Activated B cell treated with CpG ODN at 0.5 μM for 24 hours (primary cell): ENCODE measurements around the gene PYURF. TPM values are rescaled to one million over a fixed set of nuclear protein-coding genes. Genes with fewer than 3 reads are reported as not detected.
"Not testable (repeated sequence)": the region's sequence is repeated elsewhere in the genome, so short reads cannot be mapped to it uniquely, and the experiment has no call there.

Experiments used
- ATAC-seq: fragments of 200-7000 bp; cut with Tn5 transposase; one replicate; pipeline ENCODE4 v1.10.0; 2021; ENCODE audit warnings: low read depth, mild to moderate bottlenecking, moderate library complexity
- CTCF ChIA-PET: fragments of 350-600 bp; sonication (Branson Sonifier 250); formaldehyde crosslinking; loops from one replicate; lab custom pipeline; 2021; ENCODE audit warnings: antibody characterized with exemption; lab: Charles Lee
- POLR2A ChIA-PET: fragments of 350-600 bp; sonication (Branson Sonifier 250); formaldehyde crosslinking; loops from one replicate; lab custom pipeline; 2021; ENCODE audit warnings: antibody characterized with exemption; lab: Charles Lee
- DNase-seq: peaks from one replicate; pipeline ENCODE4 v3.0.0; 2022
- H3K27ac Mint-ChIP-seq: one replicate; pipeline ENCODE4 v1.8.0; 2020; ENCODE audit warnings: mixed read lengths
- H3K27me3 Mint-ChIP-seq: one replicate; pipeline ENCODE4 v1.8.0; 2021; ENCODE audit warnings: mixed read lengths
- H3K36me3 Mint-ChIP-seq: one replicate; pipeline ENCODE4 v1.8.0; 2021; ENCODE audit warnings: low read depth, mixed read lengths
- H3K4me1 Mint-ChIP-seq: one replicate; pipeline ENCODE4 v1.8.0; 2021; ENCODE audit warnings: mixed read lengths
- H3K4me3 Mint-ChIP-seq: one replicate; pipeline ENCODE4 v1.8.0; 2020; ENCODE audit warnings: mild to moderate bottlenecking, mixed read lengths
- H3K9me3 Mint-ChIP-seq: one replicate; pipeline ENCODE4 v1.8.0; 2020; ENCODE audit warnings: mixed read lengths
- CTCF ChIP-seq: fragments of 200-600 bp; IDR thresholded peaks from one replicate; pipeline ENCODE4 v1.8.0; 2022; ENCODE audit warnings: antibody characterized with exemption, mild to moderate bottlenecking
- intact Hi-C: fragments of 100-400 bp; cut with micrococcal nuclease; formaldehyde crosslinking; loops from one replicate; pipeline ENCODE4 v1.15.1; 2024
- total RNA-seq: library from RNA; stranded (reverse); gene quantifications from 2 replicates; pipeline ENCODE4 v1.2.3, GENCODE V29; 2022

Gene PYURF
- total RNA-seq, result 42.2 and 48.3 TPM in 2 replicates

DNA sequence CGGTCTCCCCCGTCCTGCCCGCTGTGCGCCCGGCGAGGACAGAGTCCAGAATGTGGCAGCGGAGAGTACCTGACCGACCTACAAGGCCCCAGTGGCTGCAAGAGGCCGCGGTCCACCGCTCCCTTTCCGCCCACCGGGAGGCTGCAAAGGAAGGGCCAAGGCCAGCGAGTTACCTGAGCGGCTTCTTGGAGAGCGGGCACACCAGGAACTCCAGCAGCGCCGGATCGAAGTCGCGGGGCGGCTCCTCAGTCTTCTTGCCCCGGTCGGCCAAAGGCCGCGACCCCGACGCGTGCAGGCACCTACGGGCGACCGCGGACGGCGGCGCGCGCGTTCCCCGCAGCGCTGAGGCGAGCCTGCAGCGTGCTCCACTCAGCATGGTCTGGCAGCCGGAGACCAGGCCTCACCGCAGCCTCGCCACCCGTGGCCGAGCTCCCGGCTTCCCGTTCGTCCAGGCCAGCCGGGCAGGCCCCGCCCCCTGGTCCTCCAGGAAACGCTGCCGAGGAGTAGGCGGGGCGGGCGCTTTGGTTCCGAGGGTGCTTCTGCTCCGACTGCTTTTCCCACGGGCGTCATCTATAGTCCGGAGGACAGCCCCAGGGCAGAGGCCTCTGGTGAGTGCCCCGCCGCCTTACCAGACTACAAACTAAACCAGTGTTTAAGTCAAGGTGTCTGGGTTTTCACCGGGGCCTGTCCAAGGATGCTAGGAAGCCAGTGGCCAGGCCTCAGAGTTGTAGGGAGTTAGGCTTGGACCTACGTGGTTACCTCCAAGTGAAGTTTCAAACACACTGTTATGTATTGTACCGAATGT lies at the start of gene PYURF:
PYURF (minus strand) TSS at position 452 of the 805 bp plus-strand sequence; CDS start at position 376, 76 bp downstream.
- H3K9me3 Mint-ChIP-seq, result no peaks in the 10 kb centered on the region
- ATAC-seq, result peak; percentile 84
- CTCF ChIA-PET, result interaction anchor here (1.0 to 2.1 kb wide), 6 partner anchors 7 to 500 kb away, joined by 4 to 11 read pairs (median 6); no protein-coding TSS in a partner anchor
- H3K27me3 Mint-ChIP-seq, result no peaks in the 10 kb centered on the region
- H3K27ac Mint-ChIP-seq, result peak within 1 kb of the TSS; percentile 85
- peaks cover 18% of the 10 kb centered on the region for H3K4me1 Mint-ChIP-seq
- peaks cover 22% of the 10 kb centered on the region for H3K36me3 Mint-ChIP-seq
- intact Hi-C loops, result loop anchor here (2.0 kb wide), 5 partner anchors 67 to 587 kb away; partner anchors contain the start of genes HERC3, HERC5, PPM1K and TIGD2
- TF ChIP-seq CTCF, result no peak
- POLR2A ChIA-PET, result interaction anchor here (0.5 to 2.2 kb wide), 8 partner anchors 38 to 313 kb away, joined by 3 to 11 read pairs (median 6); partner anchors contain the start of genes HERC3, HERC5, HERC6 and PPM1K
- DNase-seq, result peak; percentile 72
- H3K4me3 Mint-ChIP-seq, result peak within 1 kb of the TSS; percentile 95

DNA sequence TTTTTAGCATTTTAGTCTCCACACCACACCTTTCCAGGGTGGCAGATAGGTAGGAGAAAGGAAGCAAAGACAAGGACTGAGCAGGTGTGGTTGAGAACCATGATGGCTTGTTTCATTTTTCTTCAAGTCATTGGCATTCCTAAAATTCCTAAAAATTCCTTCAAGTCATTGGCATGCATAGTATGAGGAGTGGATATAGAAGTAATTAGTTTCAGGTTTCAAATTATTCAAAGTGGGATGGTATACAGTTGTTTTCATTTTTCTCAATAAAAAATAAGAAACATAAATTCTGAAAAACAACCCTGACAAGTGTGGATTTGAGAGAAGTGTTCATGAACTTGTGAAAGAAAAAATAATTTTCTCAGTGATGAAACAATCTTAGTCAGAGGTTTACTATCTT lies 46.4 kb upstream of the PYURF start:
- ATAC-seq (no peak), DNase-seq (no peak)
- CTCF ChIA-PET, result no interaction called here
- Mint-ChIP-seq H3K27ac (no peak overlapping the region), H3K4me1 (peaks cover 2% of the 10 kb centered on the region), H3K36me3 (no peaks in the 10 kb centered on the region), H3K4me3 (no peak overlapping the region), H3K27me3 (peaks cover 25% of the 10 kb centered on the region), H3K9me3 (no peaks in the 10 kb centered on the region)
- intact Hi-C loops, result no loop called here
- no peak for TF ChIP-seq CTCF
- POLR2A ChIA-PET, result no interaction called here

- Mint-ChIP-seq H3K36me3 (no peaks in the 10 kb centered on the region), H3K27ac (no peak overlapping the region), H3K4me1 (peaks cover 2% of the 10 kb centered on the region), H3K27me3 (peaks cover 27% of the 10 kb centered on the region), H3K9me3 (no peaks in the 10 kb centered on the region), H3K4me3 (no peak overlapping the region)
- intact Hi-C loops, result no loop called here
- ChIA-PET POLR2A (no interaction called here), CTCF (no interaction called here)
- ATAC-seq (no peak), DNase-seq (no peak)
- no peak for TF ChIP-seq CTCF
These were observed 44.0 kb upstream of the PYURF start for GRCh38 chr4:88567591-88567990.

GRCh38 chr4:88549815-88550214 lies 26.2 kb upstream of the PYURF start:
- Mint-ChIP-seq H3K36me3 (no peaks in the 10 kb centered on the region), H3K4me1 (no peaks in the 10 kb centered on the region), H3K27ac (no peak overlapping the region), H3K4me3 (no peak overlapping the region), H3K27me3 (peaks cover 5% of the 10 kb centered on the region), H3K9me3 (no peaks in the 10 kb centered on the region)
- DNase-seq (no peak), ATAC-seq (no peak)
- POLR2A ChIA-PET, result no interaction called here
- intact Hi-C loops, result no loop called here
- TF ChIP-seq CTCF, result no peak
- CTCF ChIA-PET, result no interaction called here

- H3K27ac Mint-ChIP-seq, POLR2A ChIA-PET, H3K4me3 Mint-ChIP-seq, H3K9me3 Mint-ChIP-seq, H3K27me3 Mint-ChIP-seq, H3K4me1 Mint-ChIP-seq, H3K36me3 Mint-ChIP-seq, ATAC-seq: not testable (repeated sequence)
- TF ChIP-seq CTCF, result peak; percentile 26
- DNase-seq, result peak; percentile 46
- intact Hi-C loops, result loop anchor here (1.0 to 5.0 kb wide), 4 partner anchors 120 to 573 kb away; partner anchors contain the start of gene TIGD2
- CTCF ChIA-PET, result interaction anchor here (0.7 to 3.7 kb wide), 23 partner anchors 9 to 489 kb away, joined by 3 to 39 read pairs (median 4); partner anchors contain the start of gene PYURF
These were observed 15.9 kb upstream of the PYURF start for GRCh38 chr4:88539322-88540068.
